Upper lobe of left lung (tissue), 6 donors: ENCODE data around the gene BICRA. TPM values are rescaled to one million over a fixed set of nuclear protein-coding genes. Genes with fewer than 3 reads are reported as not detected.

Experiments
- ATAC-seq, 2 donors: fragments of 200-7000 bp; cut with Tn5 transposase; one replicate each; pipeline ENCODE4 v1.9.1; 2022; ENCODE audit warnings: mild to moderate bottlenecking in 2 of 2, moderate library complexity in 2 of 2; ENCODE audit not compliant: low FRiP score in 2 of 2
- DNase-seq, 2 donors: peaks; one replicate each; pipeline ENCODE4 v3.0.0-alpha.2; 2019 to 2020
- H3K27ac ChIP-seq, 4 donors: fragments of 200-600 bp; sonication (generic); one replicate each; pipeline ENCODE4 v1.5.1; 2016 to 2019
- H3K27me3 ChIP-seq, 4 donors: fragments of 200-600 bp; sonication (generic); one replicate each; pipeline ENCODE4 v1.5.1; 2017 to 2019
- H3K36me3 ChIP-seq, 4 donors: fragments of 200-600 bp; sonication (generic); one replicate each; pipeline ENCODE4 v1.5.1; 2016 to 2019
- H3K4me1 ChIP-seq, 4 donors: fragments of 200-600 bp; sonication (generic); one replicate each; pipeline ENCODE4 v1.5.1; 2018 to 2019
- H3K4me3 ChIP-seq, 4 donors: fragments of 200-600 bp; sonication (generic); one replicate each; pipeline ENCODE4 v1.5.1; 2017 to 2019; ENCODE audit warnings: mild to moderate bottlenecking in 2 of 4, moderate library complexity in 1 of 4
- H3K9me3 ChIP-seq, 4 donors: fragments of 200-600 bp; sonication (generic); one replicate each; pipeline ENCODE4 v1.5.1; 2018 to 2019
- CTCF ChIP-seq, 6 experiments: fragments of 450-650 bp in 4 of 6; fragments of 200-600 bp in 2 of 6; sonication (generic) in 2 of 6; IDR thresholded peaks; one replicate each; pipeline ENCODE4 v1.5.1; 2016 to 2019; ENCODE audit warnings: antibody characterized with exemption in 6 of 6
- EP300 ChIP-seq, 4 donors: sonication (generic); formaldehyde crosslinking; IDR thresholded peaks; one replicate each; pipeline ENCODE4 v1.5.1; 2017; ENCODE audit warnings: antibody characterized with exemption in 4 of 4, control low read depth in 2 of 4
- POLR2A ChIP-seq, 4 donors: fragments of 450-650 bp; IDR thresholded peaks; one replicate each; pipeline ENCODE4 v1.5.1; 2016 to 2017; ENCODE audit warnings: antibody characterized with exemption in 4 of 4, mild to moderate bottlenecking in 2 of 4
- POLR2AphosphoS5 ChIP-seq, 2 donors: sonication (generic); formaldehyde crosslinking; IDR thresholded peaks; one replicate each; pipeline ENCODE4 v1.5.1; 2017; ENCODE audit warnings: antibody characterized with exemption in 2 of 2
- WGBS, 2 donors: methylation state at CpG; one replicate each; pipeline ENCODE4 v1.1.5; 2017 to 2018; 5-methylcytosine and 5-hydroxymethylcytosine counted together
- total RNA-seq, 6 donors: library from RNA; depleted of rRNA in 4 of 6; stranded (reverse); fragments of >200 nt in 4 of 6; gene quantifications; one replicate each; pipeline versions ENCODE4 v1.1.0 to v1.2.1, GENCODE V29; 2016 to 2021
- donor health status: DM: no; HTN: no; CAD: no; lungs with moderate emphysema.
- donor health status: DM: no; HTN: yes; CAD: no; lungs with severe emphysema.

The BICRA gene
- total RNA-seq, 6 donors from 2014 or later, result 5.0 to 66.1 (median 15.2) TPM

GRCh38 chr19:47614559-47614958 is 5.6 kb downstream of the BICRA start:
- no peak overlapping the region for H3K27ac ChIP-seq
- no peak overlapping the region for H3K4me3 ChIP-seq
- H3K36me3 ChIP-seq, result peaks cover 0 to 4% (median 0%) of the 10 kb centered on the region in 4 donors
- H3K4me1 ChIP-seq, result peaks cover 26 to 69% (median 34%) of the 10 kb centered on the region in 4 donors
- no peaks in the 10 kb centered on the region for H3K9me3 ChIP-seq
- 96% methylated on average over 10 of the region's 10 CpGs for WGBS, 2 donors
- no peak for DNase-seq
- TF ChIP-seq CTCF (IDR thresholded peaks at IDR 0.05) (no peak), POLR2A (IDR thresholded peaks at IDR 0.05) (no peak), EP300 (IDR thresholded peaks at IDR 0.05) (no peak), POLR2AphosphoS5 (IDR thresholded peaks at IDR 0.05) (no peak)
- no peak for ATAC-seq
- H3K27me3 ChIP-seq, result no peaks in the 10 kb centered on the region

- H3K4me1 ChIP-seq, result peaks cover 26 to 68% (median 34%) of the 10 kb centered on the region in 4 donors
- no peak for TF ChIP-seq POLR2AphosphoS5 (IDR thresholded peaks at IDR 0.05)
- no peak for TF ChIP-seq CTCF (IDR thresholded peaks at IDR 0.05)
- TF ChIP-seq EP300 (IDR thresholded peaks at IDR 0.05), result no peak
- TF ChIP-seq POLR2A (IDR thresholded peaks at IDR 0.05), result no peak
- DNase-seq, result no peak
Observed at GRCh38 chr19:47615230-47615629, 6.3 kb downstream of the BICRA start.

GRCh38 chr19:47615714-47616113 is 6.8 kb downstream of the BICRA start:
- Histone ChIP-seq H3K4me1 (peaks cover 21 to 63% (median 30%) of the 10 kb centered on the region in 4 donors), H3K27ac (no peak overlapping the region), H3K36me3 (peaks cover 0 to 4% (median 0%) of the 10 kb centered on the region in 4 donors), H3K4me3 (no peak overlapping the region), H3K27me3 (no peaks in the 10 kb centered on the region), H3K9me3 (no peaks in the 10 kb centered on the region)
- no peak for DNase-seq
- TF ChIP-seq CTCF (IDR thresholded peaks at IDR 0.05), result no peak
- no peak for ATAC-seq
- WGBS, 2 donors, result 88 to 98% methylated on average over 7 of the region's 7 CpGs

More at GRCh38 chr19:47615230-47615629, 6.3 kb downstream of the BICRA start:
- peaks cover 0 to 4% (median 0%) of the 10 kb centered on the region in 4 donors for H3K36me3 ChIP-seq
- H3K27ac ChIP-seq, result no peak overlapping the region
- H3K4me3 ChIP-seq, result no peak overlapping the region
- ATAC-seq, result no peak
- no peaks in the 10 kb centered on the region for H3K9me3 ChIP-seq
- no peaks in the 10 kb centered on the region for H3K27me3 ChIP-seq
- 82 to 93% methylated on average over 5 of the region's 7 CpGs for WGBS, 2 donors

GRCh38 chr19:47618771-47619170 is 9.8 kb downstream of the BICRA start:
- DNase-seq, result no peak
- H3K9me3 ChIP-seq, result no peaks in the 10 kb centered on the region
- no peaks in the 10 kb centered on the region for H3K27me3 ChIP-seq
- peak; percentile 34 to 69 for ATAC-seq
- no peak overlapping the region for H3K4me3 ChIP-seq
- 72 to 86% methylated on average over 8 to 14 of the region's 14 CpGs for WGBS, 2 donors
- H3K27ac ChIP-seq, result no peak overlapping the region
- H3K4me1 ChIP-seq, result peaks cover 0 to 43% (median 4%) of the 10 kb centered on the region in 4 donors
- TF ChIP-seq POLR2AphosphoS5 (IDR thresholded peaks at IDR 0.05), result no peak
- no peak for TF ChIP-seq CTCF (IDR thresholded peaks at IDR 0.05)
- TF ChIP-seq EP300 (IDR thresholded peaks at IDR 0.05), result no peak
- no peak for TF ChIP-seq POLR2A (IDR thresholded peaks at IDR 0.05)
- H3K36me3 ChIP-seq, result no peaks in the 10 kb centered on the region

- TF ChIP-seq EP300 (IDR thresholded peaks at IDR 0.05), result no peak
- TF ChIP-seq POLR2A (IDR thresholded peaks at IDR 0.05), result no peak
- no peak for TF ChIP-seq POLR2AphosphoS5 (IDR thresholded peaks at IDR 0.05)
- TF ChIP-seq CTCF (IDR thresholded peaks at IDR 0.05), result no peak
- Histone ChIP-seq H3K4me3 (no peak overlapping the region), H3K4me1 (peaks cover 0 to 47% (median 4%) of the 10 kb centered on the region in 4 donors), H3K9me3 (no peaks in the 10 kb centered on the region), H3K27ac (no peak overlapping the region), H3K36me3 (no peaks in the 10 kb centered on the region), H3K27me3 (no peaks in the 10 kb centered on the region)
- DNase-seq (no peak), ATAC-seq (no peak)
- 69 to 82% methylated on average over 6 of the region's 6 CpGs for WGBS, 2 donors
Observed at GRCh38 chr19:47619763-47620162, 10.8 kb downstream of the BICRA start.
